OCI-LY1 (cell line): ENCODE measurements around the gene DMD.

Experiments used
- EZH2 ChIP-seq: fragments of 200-600 bp; sonication (generic), shearing (Covaris generic); IDR thresholded peaks from 2 replicates; pipeline ENCODE4 v1.8.0; 2017; ENCODE audit warnings: borderline replicate concordance, mixed run types, mild to moderate bottlenecking, antibody characterized with exemption, low read length, moderate library complexity, mixed read lengths
- TF ChIP-seq, protein P1 (sequence below): fragments of 200-600 bp; sonication (generic), shearing (Covaris generic); IDR thresholded peaks from 2 replicates; pipeline ENCODE4 v1.5.1; 2017; ENCODE audit warnings: mild to moderate bottlenecking, antibody characterized with exemption, low read length, moderate library complexity, mixed read lengths

DNA sequence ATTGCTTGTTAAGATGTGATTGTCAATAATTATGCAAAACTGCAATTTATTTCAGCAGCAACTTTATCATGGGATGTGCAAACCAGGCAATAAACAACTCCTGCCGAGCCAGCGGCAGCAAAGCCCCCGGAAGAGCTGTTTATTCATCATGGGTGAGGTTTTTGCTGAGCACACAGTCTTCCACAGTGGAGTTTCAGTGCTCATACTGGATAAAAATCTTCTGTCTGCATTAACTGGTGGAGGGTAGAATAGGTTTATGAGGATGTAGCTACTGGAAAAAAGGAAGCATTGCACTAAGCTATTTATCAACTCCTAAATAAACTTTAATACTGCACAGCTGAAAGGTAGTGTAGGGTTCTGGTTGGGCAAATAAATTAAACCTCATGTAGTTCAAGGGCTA lies 1582.2 kb downstream of the DMD start:
- TF ChIP-seq, protein P1, sequence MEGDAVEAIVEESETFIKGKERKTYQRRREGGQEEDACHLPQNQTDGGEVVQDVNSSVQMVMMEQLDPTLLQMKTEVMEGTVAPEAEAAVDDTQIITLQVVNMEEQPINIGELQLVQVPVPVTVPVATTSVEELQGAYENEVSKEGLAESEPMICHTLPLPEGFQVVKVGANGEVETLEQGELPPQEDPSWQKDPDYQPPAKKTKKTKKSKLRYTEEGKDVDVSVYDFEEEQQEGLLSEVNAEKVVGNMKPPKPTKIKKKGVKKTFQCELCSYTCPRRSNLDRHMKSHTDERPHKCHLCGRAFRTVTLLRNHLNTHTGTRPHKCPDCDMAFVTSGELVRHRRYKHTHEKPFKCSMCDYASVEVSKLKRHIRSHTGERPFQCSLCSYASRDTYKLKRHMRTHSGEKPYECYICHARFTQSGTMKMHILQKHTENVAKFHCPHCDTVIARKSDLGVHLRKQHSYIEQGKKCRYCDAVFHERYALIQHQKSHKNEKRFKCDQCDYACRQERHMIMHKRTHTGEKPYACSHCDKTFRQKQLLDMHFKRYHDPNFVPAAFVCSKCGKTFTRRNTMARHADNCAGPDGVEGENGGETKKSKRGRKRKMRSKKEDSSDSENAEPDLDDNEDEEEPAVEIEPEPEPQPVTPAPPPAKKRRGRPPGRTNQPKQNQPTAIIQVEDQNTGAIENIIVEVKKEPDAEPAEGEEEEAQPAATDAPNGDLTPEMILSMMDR, result no peak
- TF ChIP-seq EZH2, result no peak
